Right lobe of liver (tissue), 4 donors: ENCODE measurements around the gene IKBKG.

Experiments
- POLR2A ChIP-seq: fragments of 450-650 bp; IDR thresholded peaks from one replicate; pipeline ENCODE4 v1.6.1; 2017; ENCODE audit warnings: antibody characterized with exemption, mild to moderate bottlenecking
- TF ChIP-seq, protein P1 (sequence below), 4 donors: fragments of 200-600 bp in 3 of 4; fragments of 450-650 bp in 1 of 4; IDR thresholded peaks; one replicate each; pipeline versions ENCODE4 v1.5.1 to v1.8.0; 2016 to 2022; ENCODE audit warnings: antibody characterized with exemption in 4 of 4, mild to moderate bottlenecking in 2 of 4
- donor health status: DM: no; HTN: no; CAD: no.
- donor health status: DM: no; HTN: no; CAD: no.
- donor health status: DM: no; HTN: yes; CAD: no.

GRCh38 chrX:154525606-154526490 lies 21.6 kb upstream of the IKBKG start:
- TF ChIP-seq, protein P1, sequence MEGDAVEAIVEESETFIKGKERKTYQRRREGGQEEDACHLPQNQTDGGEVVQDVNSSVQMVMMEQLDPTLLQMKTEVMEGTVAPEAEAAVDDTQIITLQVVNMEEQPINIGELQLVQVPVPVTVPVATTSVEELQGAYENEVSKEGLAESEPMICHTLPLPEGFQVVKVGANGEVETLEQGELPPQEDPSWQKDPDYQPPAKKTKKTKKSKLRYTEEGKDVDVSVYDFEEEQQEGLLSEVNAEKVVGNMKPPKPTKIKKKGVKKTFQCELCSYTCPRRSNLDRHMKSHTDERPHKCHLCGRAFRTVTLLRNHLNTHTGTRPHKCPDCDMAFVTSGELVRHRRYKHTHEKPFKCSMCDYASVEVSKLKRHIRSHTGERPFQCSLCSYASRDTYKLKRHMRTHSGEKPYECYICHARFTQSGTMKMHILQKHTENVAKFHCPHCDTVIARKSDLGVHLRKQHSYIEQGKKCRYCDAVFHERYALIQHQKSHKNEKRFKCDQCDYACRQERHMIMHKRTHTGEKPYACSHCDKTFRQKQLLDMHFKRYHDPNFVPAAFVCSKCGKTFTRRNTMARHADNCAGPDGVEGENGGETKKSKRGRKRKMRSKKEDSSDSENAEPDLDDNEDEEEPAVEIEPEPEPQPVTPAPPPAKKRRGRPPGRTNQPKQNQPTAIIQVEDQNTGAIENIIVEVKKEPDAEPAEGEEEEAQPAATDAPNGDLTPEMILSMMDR (IDR thresholded peaks at IDR 0.05), result no peak
- no peak for TF ChIP-seq POLR2A
